Hepatocyte (in vitro differentiated cells): ENCODE measurements around the gene PPP1R2. TPM values are rescaled to one million over a fixed set of nuclear protein-coding genes. Genes with fewer than 3 reads are reported as not detected.
A peak's percentile ranks its signal among the peaks of the same experiment; 100 is the strongest.

Experiments
- DNase-seq: peaks from one replicate; pipeline ENCODE4 v3.0.0-alpha.2; 2016; ENCODE audit warnings: low spot score
- H2AFZ ChIP-seq: fragments of 200-600 bp; sonication (generic); 2 replicates; pipeline ENCODE4 v1.6.0; 2016; ENCODE audit warnings: antibody characterized with exemption, mild to moderate bottlenecking
- H3K27ac ChIP-seq: fragments of 200-600 bp; sonication (generic); 2 replicates; pipeline ENCODE4 v1.5.1; 2016; ENCODE audit warnings: mild to moderate bottlenecking
- H3K27me3 ChIP-seq: fragments of 200-600 bp; sonication (generic); 2 replicates; pipeline ENCODE4 v1.6.1; 2016
- H3K36me3 ChIP-seq: fragments of 200-600 bp; sonication (generic); replicated peaks from 2 replicates; pipeline ENCODE4 v1.5.1; 2016; ENCODE audit warnings: low read depth; ENCODE audit not compliant: insufficient read depth
- H3K4me1 ChIP-seq: fragments of 200-600 bp; sonication (generic); 2 replicates; pipeline ENCODE4 v1.5.1; 2016; ENCODE audit warnings: mild to moderate bottlenecking, moderate library complexity; ENCODE audit not compliant: insufficient read depth
- H3K4me2 ChIP-seq: fragments of 200-600 bp; sonication (generic); 2 replicates; pipeline ENCODE4 v1.6.0; 2016
- H3K4me3 ChIP-seq: fragments of 200-600 bp; sonication (generic); 2 replicates; pipeline ENCODE4 v1.5.1; 2016; ENCODE audit warnings: mild to moderate bottlenecking
- H3K79me2 ChIP-seq: fragments of 200-600 bp; sonication (generic); 2 replicates; pipeline ENCODE4 v1.6.0; 2017; ENCODE audit warnings: mild to moderate bottlenecking
- H3K9me2 ChIP-seq: fragments of 200-600 bp; sonication (generic); replicated peaks from 2 replicates; pipeline ENCODE4 v1.6.0; 2017; ENCODE audit warnings: mild to moderate bottlenecking; ENCODE audit not compliant: insufficient read depth
- H3K9me3 ChIP-seq: fragments of 200-600 bp; sonication (generic); 2 replicates; pipeline ENCODE4 v1.5.1; 2016; ENCODE audit warnings: low read depth, mild to moderate bottlenecking
- H4K20me1 ChIP-seq: fragments of 200-600 bp; sonication (generic); 2 replicates; pipeline ENCODE4 v1.6.0; 2016; ENCODE audit warnings: mild to moderate bottlenecking; ENCODE audit not compliant: insufficient read depth, poor library complexity, severe bottlenecking
- CTCF ChIP-seq: fragments of 200-600 bp; sonication (generic); IDR thresholded peaks from 2 replicates; pipeline ENCODE4 v1.5.1; 2016; ENCODE audit warnings: antibody characterized with exemption, mild to moderate bottlenecking; ENCODE audit not compliant: poor library complexity
- EZH2 ChIP-seq: fragments of 200-600 bp; sonication (generic); IDR thresholded peaks from 2 replicates; pipeline ENCODE4 v1.6.1; 2016; ENCODE audit warnings: antibody characterized with exemption, mild to moderate bottlenecking, borderline replicate concordance
- EZH2phosphoT487 ChIP-seq: fragments of 200-600 bp; sonication (generic); IDR thresholded peaks from one replicate; pipeline ENCODE4 v1.6.1; 2018; ENCODE audit warnings: antibody characterized with exemption, mild to moderate bottlenecking, low read depth, moderate library complexity; ENCODE audit not compliant: unreplicated experiment, severe bottlenecking
- WGBS: methylation state at CpG from one replicate; pipeline ENCODE4 v1.1.6; 2016; ENCODE audit warnings: low lambda C conversion rate; ENCODE audit errors: missing lambda C conversion rate; 5-methylcytosine and 5-hydroxymethylcytosine counted together
- polyA plus RNA-seq: library from polyadenylated mRNA; unstranded; fragments of >200 nt; fragmentation: Nextera tagmentation; extraction: Ambion mirVana; gene quantifications from 2 replicates; pipeline ENCODE4 v1.2.1, GENCODE V29; 2016
- total RNA-seq: library from RNA; depleted of rRNA; stranded (reverse); fragments of >200 nt; gene quantifications from 2 replicates; pipeline ENCODE4 v1.2.3, GENCODE V29; 2014

Gene PPP1R2
- total and polyA plus RNA-seq, 2 experiments from 2014 or later: 49.1 to 53.4 TPM

GRCh38 chr3:195559723-195560409 is 16.7 kb upstream of the PPP1R2 start:
- TF ChIP-seq CTCF: no peak
- no peak for TF ChIP-seq EZH2phosphoT487
- no peak for TF ChIP-seq EZH2
- H3K27ac ChIP-seq: no peak overlapping the region
- no peaks in the 10 kb centered on the region for H3K9me2 ChIP-seq
- DNase-seq: no peak
- no peaks in the 10 kb centered on the region for H3K27me3 ChIP-seq
- H4K20me1 ChIP-seq: no peaks in the 10 kb centered on the region
- no peaks in the 10 kb centered on the region for H3K79me2 ChIP-seq
- H3K4me1 ChIP-seq: no peaks in the 10 kb centered on the region
- no peak overlapping the region for H2AFZ ChIP-seq
- no peak overlapping the region for H3K4me2 ChIP-seq
- H3K4me3 ChIP-seq: no peak overlapping the region
- H3K9me3 ChIP-seq: no peaks in the 10 kb centered on the region
- WGBS: 90% methylated on average over 4 of the region's 4 CpGs
- no peaks in the 10 kb centered on the region for H3K36me3 ChIP-seq

- H3K9me2 ChIP-seq: no peaks in the 10 kb centered on the region
- no peaks in the 10 kb centered on the region for H4K20me1 ChIP-seq
- peak overlapping the region; percentile 61 for H3K27ac ChIP-seq
- H3K36me3 ChIP-seq: no peaks in the 10 kb centered on the region
- peak; percentile 75 for DNase-seq
- no peaks in the 10 kb centered on the region for H3K27me3 ChIP-seq
- WGBS: 72% methylated on average over 3 of the region's 3 CpGs
- no peak overlapping the region for H3K4me3 ChIP-seq
- TF ChIP-seq CTCF: peak; percentile 57
- no peak for TF ChIP-seq EZH2phosphoT487
- no peak overlapping the region for H2AFZ ChIP-seq
- no peak overlapping the region for H3K4me2 ChIP-seq
- no peaks in the 10 kb centered on the region for H3K4me1 ChIP-seq
- H3K79me2 ChIP-seq: no peaks in the 10 kb centered on the region
- no peaks in the 10 kb centered on the region for H3K9me3 ChIP-seq
These were observed 15.5 kb upstream of the PPP1R2 start for GRCh38 chr3:195558602-195559001.

GRCh38 chr3:195557322-195557721 is 14.2 kb upstream of the PPP1R2 start:
- no peak overlapping the region for H3K4me3 ChIP-seq
- 53% methylated on average over 4 of the region's 4 CpGs for WGBS
- no peaks in the 10 kb centered on the region for H3K36me3 ChIP-seq
- no peaks in the 10 kb centered on the region for H3K9me3 ChIP-seq
- H3K9me2 ChIP-seq: no peaks in the 10 kb centered on the region
- H2AFZ ChIP-seq: no peak overlapping the region
- TF ChIP-seq EZH2phosphoT487: no peak
- TF ChIP-seq EZH2: no peak
- no peak for TF ChIP-seq CTCF
- H4K20me1 ChIP-seq: no peaks in the 10 kb centered on the region
- H3K79me2 ChIP-seq: no peaks in the 10 kb centered on the region
- H3K4me2 ChIP-seq: no peak overlapping the region
- no peak for DNase-seq
- no peaks in the 10 kb centered on the region for H3K4me1 ChIP-seq
- H3K27me3 ChIP-seq: no peaks in the 10 kb centered on the region
- H3K27ac ChIP-seq: peak overlapping the region; percentile 61

GRCh38 chr3:195556390-195556789 is 13.3 kb upstream of the PPP1R2 start:
- Histone ChIP-seq H2AFZ (no peak overlapping the region), H3K27ac (no peak overlapping the region), H3K9me3 (no peaks in the 10 kb centered on the region), H3K4me2 (no peak overlapping the region), H3K36me3 (no peaks in the 10 kb centered on the region), H3K4me1 (peaks cover 2% of the 10 kb centered on the region), H4K20me1 (no peaks in the 10 kb centered on the region), H3K4me3 (no peak overlapping the region), H3K27me3 (no peaks in the 10 kb centered on the region), H3K9me2 (no peaks in the 10 kb centered on the region), H3K79me2 (no peaks in the 10 kb centered on the region)
- no peak for DNase-seq
- WGBS: 46% methylated on average over 10 of the region's 10 CpGs
- TF ChIP-seq EZH2phosphoT487: no peak
- TF ChIP-seq EZH2: no peak
- peak; percentile 23 for TF ChIP-seq CTCF
